Mucosa of descending colon (tissue), 3 donors: ENCODE measurements around the gene USP35. TPM values are rescaled to one million over a fixed set of nuclear protein-coding genes. Genes with fewer than 3 reads are reported as not detected.
"Not testable (repeated sequence)": the region's sequence is repeated elsewhere in the genome, so short reads cannot be mapped to it uniquely, and the experiment has no call there.

Source experiments
- ATAC-seq: fragments of 200-7000 bp; cut with Tn5 transposase; one replicate; pipeline ENCODE4 v1.9.1; 2020; ENCODE audit warnings: mild to moderate bottlenecking, moderate library complexity
- DNase-seq, 3 donors: peaks; one replicate each; pipeline ENCODE4 v3.0.0-alpha.2; 2020
- H3K36me3 ChIP-seq: fragments of 200-600 bp; one replicate; pipeline ENCODE4 v1.8.0; 2021; ENCODE audit warnings: low read depth, mild to moderate bottlenecking
- H3K4me1 ChIP-seq: fragments of 200-600 bp; one replicate; pipeline ENCODE4 v1.8.0; 2021; ENCODE audit warnings: low read depth, mild to moderate bottlenecking
- H3K4me3 ChIP-seq: fragments of 200-600 bp; one replicate; pipeline ENCODE4 v1.8.0; 2021; ENCODE audit warnings: mild to moderate bottlenecking
- H3K9me3 ChIP-seq: fragments of 200-600 bp; one replicate; pipeline ENCODE4 v1.8.0; 2021; ENCODE audit warnings: mild to moderate bottlenecking
- CTCF ChIP-seq: fragments of 200-600 bp; IDR thresholded peaks from one replicate; pipeline ENCODE4 v1.8.0; 2022; ENCODE audit warnings: antibody characterized with exemption, mild to moderate bottlenecking
- intact Hi-C, 2 donors: fragments of 100-400 bp; cut with DNase I in 1 of 2; cut with micrococcal nuclease in 1 of 2; formaldehyde crosslinking; loops; one replicate each; pipeline versions ENCODE4 v1.11.0 to v1.11.1; 2022; cut with DNase I, micrococcal nuclease
- total RNA-seq, 3 donors: library from RNA; stranded (reverse); fragmentation: NEBNext Ultra II Directional in 2 of 3; extraction: Animal tissue kit (Norgen Biotek cat#: 25700) in 2 of 3; gene quantifications; one replicate each; pipeline versions ENCODE4 v1.2.1 to v1.2.4, GENCODE V29; 2021 to 2023
- donor health status: DM: no; HTN: no; CAD: no; lungs with moderate emphysema.
- donor health status: DM: no; HTN: no; CAD: no.
- donor health status: DM: no; HTN: yes; CAD: no.

The USP35 gene
- total RNA-seq, 3 donors from 2014 or later: 3.9 to 11.1 (median 4.9) TPM

- Histone ChIP-seq H3K36me3 (no peaks in the 10 kb centered on the region), H3K4me3 (no peak overlapping the region), H3K4me1 (no peaks in the 10 kb centered on the region), H3K9me3 (no peaks in the 10 kb centered on the region)
- intact Hi-C loops: no loop called here
- TF ChIP-seq CTCF: no peak
- ATAC-seq (no peak), DNase-seq (no peak)
Observed at GRCh38 chr11:78170874-78171549, 17.7 kb upstream of the USP35 start.

- Histone ChIP-seq H3K36me3 (no peaks in the 10 kb centered on the region), H3K4me3 (no peak overlapping the region), H3K9me3 (no peaks in the 10 kb centered on the region), H3K4me1 (no peaks in the 10 kb centered on the region)
- DNase-seq (no peak), ATAC-seq (no peak)
- no peak for TF ChIP-seq CTCF
- intact Hi-C loops: no loop called here
Observed at GRCh38 chr11:78171951-78172350, 16.8 kb upstream of the USP35 start.

GRCh38 chr11:78175862-78176261 is 12.9 kb upstream of the USP35 start:
- H3K4me3 ChIP-seq, ATAC-seq, DNase-seq, H3K9me3 ChIP-seq, H3K4me1 ChIP-seq, intact Hi-C loops, H3K36me3 ChIP-seq: not testable (repeated sequence)

- intact Hi-C loops: no loop called here
Observed at GRCh38 chr11:78176605-78177141, 12.0 kb upstream of the USP35 start.

GRCh38 chr11:78177216-78177615 is 11.5 kb upstream of the USP35 start:
- Histone ChIP-seq H3K4me3 (no peak overlapping the region), H3K4me1 (no peaks in the 10 kb centered on the region), H3K36me3 (no peaks in the 10 kb centered on the region), H3K9me3 (no peaks in the 10 kb centered on the region)
- ATAC-seq (no peak), DNase-seq (no peak)
- intact Hi-C loops: no loop called here
- no peak for TF ChIP-seq CTCF

More at GRCh38 chr11:78176605-78177141, 12.0 kb upstream of the USP35 start:
- no peak for ATAC-seq
- TF ChIP-seq CTCF: no peak
- Histone ChIP-seq H3K9me3 (no peaks in the 10 kb centered on the region), H3K4me3 (no peak overlapping the region), H3K36me3 (no peaks in the 10 kb centered on the region), H3K4me1 (no peaks in the 10 kb centered on the region)
- DNase-seq: no peak

GRCh38 chr11:78179459-78180071 is 9.2 kb upstream of the USP35 start:
- intact Hi-C loops: no loop called here
- no peaks in the 10 kb centered on the region for H3K36me3 ChIP-seq
- H3K9me3 ChIP-seq: no peaks in the 10 kb centered on the region
- ATAC-seq (peak; percentile 17), DNase-seq (no peak)
- no peak for TF ChIP-seq CTCF
- H3K4me1 ChIP-seq: no peaks in the 10 kb centered on the region
- no peak overlapping the region for H3K4me3 ChIP-seq
